ENCODE measurements around the gene EIPR1. TPM values are rescaled to one million over a fixed set of nuclear protein-coding genes. Genes with fewer than 3 reads are reported as not detected.

EIPR1 gene
- total and polyA plus RNA-seq, 2 donors (not counting 1 experiment from before 2014, with no cell fraction given) = 22.3 to 23.9 TPM

GRCh38 chr2:3256605-3257004 is 121.0 kb downstream of the EIPR1 start:
- no peak for DNase-seq (ENCODE audit: low read depth in 2 of 2)
- Histone ChIP-seq H3K27me3 (ENCODE audit: control insufficient read depth, insufficient read depth, low read length) (no peaks in the 10 kb centered on the region), H3K4me2 (ENCODE audit: extremely low read depth, insufficient read depth, low read length) (no peak overlapping the region), H2AFZ (ENCODE audit: low read length) (no peak overlapping the region), H3K4me1 (ENCODE audit: control insufficient read depth, extremely low read depth, insufficient read depth, low read length) (no peaks in the 10 kb centered on the region), H3K9me3 (ENCODE audit: control insufficient read depth, insufficient read depth, low read depth, low read length) (no peaks in the 10 kb centered on the region), H3K9ac (ENCODE audit: insufficient read depth, low read length) (no peak overlapping the region), H3K27ac (ENCODE audit: insufficient read depth, low read length) (no peak overlapping the region), H4K20me1 (ENCODE audit: control insufficient read depth, extremely low read depth, insufficient read depth, low read length) (no peaks in the 10 kb centered on the region), H3K36me3 (ENCODE audit: control insufficient read depth, insufficient read depth, low read length) (no peaks in the 10 kb centered on the region), H3K79me2 (ENCODE audit: control insufficient read depth, insufficient read depth, low read length) (no peaks in the 10 kb centered on the region), H3K4me3 (replicated peaks in 1 of 4; ENCODE audit: control extremely low read depth in 1 of 4, insufficient read depth in 1 of 4, low read depth in 3 of 4, low read length in 4 of 4) (no peak overlapping the region)
- TF ChIP-seq CTCF (conservative IDR thresholded peaks at IDR 0.05 in 1 of 2, IDR thresholded peaks at IDR 0.05 in 1 of 2; ENCODE audit: low read depth in 1 of 2, low read length in 2 of 2) = no peak
- TF ChIP-seq EZH2 (IDR thresholded peaks at IDR 0.05; ENCODE audit: low read length, missing control alignments) = no peak

GRCh38 chr2:3256157-3256556 is 121.5 kb downstream of the EIPR1 start:
- no peak for DNase-seq (ENCODE audit: low read depth in 2 of 2)
- Histone ChIP-seq H4K20me1 (ENCODE audit: control insufficient read depth, extremely low read depth, insufficient read depth, low read length) (no peaks in the 10 kb centered on the region), H3K9me3 (ENCODE audit: control insufficient read depth, insufficient read depth, low read depth, low read length) (no peaks in the 10 kb centered on the region), H3K27me3 (ENCODE audit: control insufficient read depth, insufficient read depth, low read length) (no peaks in the 10 kb centered on the region), H3K36me3 (ENCODE audit: control insufficient read depth, insufficient read depth, low read length) (no peaks in the 10 kb centered on the region), H3K9ac (ENCODE audit: insufficient read depth, low read length) (no peak overlapping the region), H2AFZ (ENCODE audit: low read length) (no peak overlapping the region), H3K79me2 (ENCODE audit: control insufficient read depth, insufficient read depth, low read length) (no peaks in the 10 kb centered on the region), H3K4me2 (ENCODE audit: extremely low read depth, insufficient read depth, low read length) (no peak overlapping the region), H3K4me3 (replicated peaks in 1 of 4; ENCODE audit: control extremely low read depth in 1 of 4, insufficient read depth in 1 of 4, low read depth in 3 of 4, low read length in 4 of 4) (no peak overlapping the region), H3K4me1 (ENCODE audit: control insufficient read depth, extremely low read depth, insufficient read depth, low read length) (no peaks in the 10 kb centered on the region), H3K27ac (ENCODE audit: insufficient read depth, low read length) (no peak overlapping the region)
- TF ChIP-seq CTCF (conservative IDR thresholded peaks at IDR 0.05 in 1 of 2, IDR thresholded peaks at IDR 0.05 in 1 of 2; ENCODE audit: low read depth in 1 of 2, low read length in 2 of 2) (no peak), EZH2 (IDR thresholded peaks at IDR 0.05; ENCODE audit: low read length, missing control alignments) (no peak)

- no peaks in the 10 kb centered on the region for H4K20me1 ChIP-seq (ENCODE audit: control insufficient read depth, extremely low read depth, insufficient read depth, low read length)
- no peaks in the 10 kb centered on the region for H3K36me3 ChIP-seq (ENCODE audit: control insufficient read depth, insufficient read depth, low read length)
- H3K27ac ChIP-seq (ENCODE audit: insufficient read depth, low read length) = no peak overlapping the region
- no peaks in the 10 kb centered on the region for H3K27me3 ChIP-seq (ENCODE audit: control insufficient read depth, insufficient read depth, low read length)
- H3K9ac ChIP-seq (ENCODE audit: insufficient read depth, low read length) = no peak overlapping the region
- H3K4me2 ChIP-seq (ENCODE audit: extremely low read depth, insufficient read depth, low read length) = no peak overlapping the region
- H3K4me1 ChIP-seq (ENCODE audit: control insufficient read depth, extremely low read depth, insufficient read depth, low read length) = no peaks in the 10 kb centered on the region
- TF ChIP-seq EZH2 (IDR thresholded peaks at IDR 0.05; ENCODE audit: low read length, missing control alignments) (no peak), CTCF (conservative IDR thresholded peaks at IDR 0.05 in 1 of 2, IDR thresholded peaks at IDR 0.05 in 1 of 2; ENCODE audit: low read depth in 1 of 2, low read length in 2 of 2) (no peak)
- H2AFZ ChIP-seq (ENCODE audit: low read length) = no peak overlapping the region
- DNase-seq (ENCODE audit: low read depth in 2 of 2) = no peak
- no peaks in the 10 kb centered on the region for H3K9me3 ChIP-seq (ENCODE audit: control insufficient read depth, insufficient read depth, low read depth, low read length)
- H3K4me3 ChIP-seq (replicated peaks in 1 of 4; ENCODE audit: control extremely low read depth in 1 of 4, insufficient read depth in 1 of 4, low read depth in 3 of 4, low read length in 4 of 4) = no peak overlapping the region
- H3K79me2 ChIP-seq (ENCODE audit: control insufficient read depth, insufficient read depth, low read length) = no peaks in the 10 kb centered on the region
Observed at GRCh38 chr2:3254442-3254941, 123.1 kb downstream of the EIPR1 start.
